A549 treated with AZD9567 at 1 μM for 4 hours (cell line): ENCODE results near the gene ZNF469. TPM values are rescaled to one million over a fixed set of nuclear protein-coding genes. Genes with fewer than 3 reads are reported as not detected.

Experiments used
- total RNA-seq: library from RNA; stranded (reverse); fragments of 200-300 nt; extraction: Qiagen RNA extraction; gene quantifications from 5 replicates; pipeline ENCODE4 v1.2.3, GENCODE V29; 2022; ENCODE audit not compliant: insufficient read depth

The ZNF469 gene
- 6.7 to 10.5 TPM (median 8.9 TPM) in 5 replicates for total RNA-seq

GRCh38 chr16:88382491-88383400 is at the start of gene ZNF469:
TSS of gene ZNF469 (plus strand) at chr16:88382959. CDS start at chr16:88427471, 44,512 bp downstream.

Other genes starting within 250 kb of the ZNF469 start
- gene ZFPM1, start 70.3 kb downstream of the ZNF469 start, total RNA-seq: 3.4 to 7.8 TPM (median 6.9 TPM) in 5 replicates
- gene ZC3H18, start 187.4 kb downstream of the ZNF469 start, total RNA-seq: 48.4 to 53.9 TPM (median 50.4 TPM) in 5 replicates